Cardiac muscle cell (in vitro differentiated cells and primary cell): ENCODE data around the gene RARA. TPM values are rescaled to one million over a fixed set of nuclear protein-coding genes. Genes with fewer than 3 reads are reported as not detected.

Experiments used
- DNase-seq, 2 donors: peaks; one replicate each; pipeline versions ENCODE4 v3.0.0 to v3.0.0-alpha.2; 2010 to 2017; ENCODE audit warnings: low read depth in 1 of 2, low spot score in 1 of 2
- H3K27ac ChIP-seq: fragments of 200-600 bp; sonication (generic); 2 replicates; pipeline ENCODE4 v1.5.1; 2016
- H3K27me3 ChIP-seq: fragments of 200-600 bp; sonication (generic); 2 replicates; pipeline ENCODE4 v1.6.0; 2016; ENCODE audit warnings: control low read depth
- H3K36me3 ChIP-seq: fragments of 200-600 bp; sonication (generic); 2 replicates; pipeline ENCODE4 v1.5.1; 2016; ENCODE audit warnings: control low read depth
- H3K4me1 ChIP-seq: fragments of 200-600 bp; sonication (generic); 2 replicates; pipeline ENCODE4 v1.8.1; 2017; ENCODE audit warnings: low read depth, mild to moderate bottlenecking, mixed run types
- H3K4me3 ChIP-seq: fragments of 200-600 bp; sonication (generic); 2 replicates; pipeline ENCODE4 v1.5.1; 2016; ENCODE audit warnings: mild to moderate bottlenecking
- H3K9me3 ChIP-seq: fragments of 200-600 bp; sonication (generic); 2 replicates; pipeline ENCODE4 v1.5.1; 2017; ENCODE audit warnings: low read depth, mild to moderate bottlenecking, control low read depth
- polyA plus RNA-seq: library from polyadenylated mRNA; unstranded; fragments of >200 nt; fragmentation: Nextera tagmentation; extraction: Ambion mirVana; gene quantifications from 2 replicates; pipeline ENCODE4 v1.2.1, GENCODE V29; 2016
- total RNA-seq: library from RNA; depleted of rRNA; stranded (reverse); fragments of >200 nt; gene quantifications from 2 replicates; pipeline ENCODE4 v1.2.3, GENCODE V29; 2016
- TF ChIP-seq, protein P1 (sequence below): IDR thresholded peaks from 2 replicates; pipeline ENCODE4 v1.5.1; 2012; ENCODE audit warnings: low read depth, mild to moderate bottlenecking, low read length

The RARA gene
- total and polyA plus RNA-seq, 2 experiments from 2014 or later = 33.2 to 61.3 TPM

DNA sequence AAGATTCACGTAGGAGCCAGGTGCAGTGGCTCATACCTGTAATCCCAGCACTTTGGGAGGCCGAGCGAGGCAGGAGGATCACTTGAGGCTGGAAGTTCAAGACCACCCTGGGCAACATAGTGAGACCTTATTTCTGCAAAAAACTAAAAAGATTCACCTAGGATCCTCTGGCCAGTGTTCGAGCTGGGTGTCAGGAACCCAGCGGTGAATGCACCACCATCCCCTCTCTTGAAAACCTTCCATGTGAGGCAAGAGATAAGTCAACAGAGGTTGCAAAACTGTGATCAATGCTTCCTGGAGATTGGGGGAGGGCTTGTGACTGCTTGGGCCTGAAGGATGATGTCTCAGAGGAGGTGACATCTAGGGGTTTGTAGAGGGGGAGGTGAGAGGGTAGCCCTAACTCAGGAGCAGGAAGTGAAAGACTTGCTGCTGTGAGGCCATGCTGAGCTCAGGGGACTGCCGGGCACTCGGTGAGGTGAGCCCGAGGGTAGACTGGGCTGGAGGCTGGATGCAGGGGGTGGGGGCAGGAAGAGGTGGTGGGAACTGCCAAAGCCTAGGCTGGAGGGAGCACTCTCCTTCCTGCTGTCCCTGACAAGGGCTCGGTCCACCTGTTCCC lies 43.9 kb downstream of the RARA start:
- Histone ChIP-seq H3K36me3 (peaks cover 12% of the 10 kb centered on the region), H3K9me3 (no peaks in the 10 kb centered on the region), H3K27ac (no peak overlapping the region), H3K4me1 (peaks cover 20% of the 10 kb centered on the region), H3K4me3 (no peak overlapping the region), H3K27me3 (no peaks in the 10 kb centered on the region)
- DNase-seq = no peak
- TF ChIP-seq, protein P1, sequence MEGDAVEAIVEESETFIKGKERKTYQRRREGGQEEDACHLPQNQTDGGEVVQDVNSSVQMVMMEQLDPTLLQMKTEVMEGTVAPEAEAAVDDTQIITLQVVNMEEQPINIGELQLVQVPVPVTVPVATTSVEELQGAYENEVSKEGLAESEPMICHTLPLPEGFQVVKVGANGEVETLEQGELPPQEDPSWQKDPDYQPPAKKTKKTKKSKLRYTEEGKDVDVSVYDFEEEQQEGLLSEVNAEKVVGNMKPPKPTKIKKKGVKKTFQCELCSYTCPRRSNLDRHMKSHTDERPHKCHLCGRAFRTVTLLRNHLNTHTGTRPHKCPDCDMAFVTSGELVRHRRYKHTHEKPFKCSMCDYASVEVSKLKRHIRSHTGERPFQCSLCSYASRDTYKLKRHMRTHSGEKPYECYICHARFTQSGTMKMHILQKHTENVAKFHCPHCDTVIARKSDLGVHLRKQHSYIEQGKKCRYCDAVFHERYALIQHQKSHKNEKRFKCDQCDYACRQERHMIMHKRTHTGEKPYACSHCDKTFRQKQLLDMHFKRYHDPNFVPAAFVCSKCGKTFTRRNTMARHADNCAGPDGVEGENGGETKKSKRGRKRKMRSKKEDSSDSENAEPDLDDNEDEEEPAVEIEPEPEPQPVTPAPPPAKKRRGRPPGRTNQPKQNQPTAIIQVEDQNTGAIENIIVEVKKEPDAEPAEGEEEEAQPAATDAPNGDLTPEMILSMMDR = no peak

DNA sequence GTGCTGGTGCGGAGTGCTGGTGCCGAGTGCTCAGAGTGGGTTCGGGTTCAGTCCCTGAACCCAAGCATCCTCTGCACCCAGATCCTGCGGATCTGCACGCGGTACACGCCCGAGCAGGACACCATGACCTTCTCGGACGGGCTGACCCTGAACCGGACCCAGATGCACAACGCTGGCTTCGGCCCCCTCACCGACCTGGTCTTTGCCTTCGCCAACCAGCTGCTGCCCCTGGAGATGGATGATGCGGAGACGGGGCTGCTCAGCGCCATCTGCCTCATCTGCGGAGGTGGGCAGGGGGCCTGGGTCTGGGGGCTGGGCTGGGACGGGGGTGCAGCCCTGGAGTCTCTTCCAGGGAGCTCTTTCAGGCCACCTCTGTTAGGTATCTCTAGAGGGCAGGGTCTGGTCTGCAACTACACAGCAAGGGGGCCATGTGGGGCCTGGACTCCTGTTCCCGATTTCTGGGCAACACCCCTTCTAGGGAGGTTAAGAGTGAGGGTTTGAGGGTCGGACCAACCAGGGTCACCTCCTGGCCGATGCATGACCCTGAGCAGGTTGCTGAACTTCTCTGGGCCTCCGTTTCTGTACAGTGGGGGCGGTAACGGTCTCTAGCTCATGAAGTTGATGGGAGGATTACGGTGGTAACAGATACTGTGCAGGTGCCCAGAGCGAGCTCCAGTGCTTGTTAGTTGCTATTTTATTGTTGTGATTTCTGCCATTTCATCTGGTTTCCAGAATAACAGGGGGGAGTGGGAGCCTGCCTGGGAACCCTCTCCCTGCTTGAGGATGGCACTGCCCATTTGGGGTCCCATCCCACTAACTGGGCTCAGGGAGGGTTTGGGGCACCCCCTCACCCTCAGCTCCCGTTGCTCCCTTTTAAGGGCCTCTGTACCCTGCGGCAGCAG lies 45.5 kb downstream of the RARA start:
- DNase-seq = no peak
- H3K4me1 ChIP-seq = peaks cover 17% of the 10 kb centered on the region
- peaks cover 9% of the 10 kb centered on the region for H3K36me3 ChIP-seq
- no peaks in the 10 kb centered on the region for H3K9me3 ChIP-seq
- TF ChIP-seq, protein P1 = no peak
- H3K4me3 ChIP-seq = no peak overlapping the region
- H3K27me3 ChIP-seq = no peaks in the 10 kb centered on the region
- peak overlapping the region; percentile 2 for H3K27ac ChIP-seq

DNA sequence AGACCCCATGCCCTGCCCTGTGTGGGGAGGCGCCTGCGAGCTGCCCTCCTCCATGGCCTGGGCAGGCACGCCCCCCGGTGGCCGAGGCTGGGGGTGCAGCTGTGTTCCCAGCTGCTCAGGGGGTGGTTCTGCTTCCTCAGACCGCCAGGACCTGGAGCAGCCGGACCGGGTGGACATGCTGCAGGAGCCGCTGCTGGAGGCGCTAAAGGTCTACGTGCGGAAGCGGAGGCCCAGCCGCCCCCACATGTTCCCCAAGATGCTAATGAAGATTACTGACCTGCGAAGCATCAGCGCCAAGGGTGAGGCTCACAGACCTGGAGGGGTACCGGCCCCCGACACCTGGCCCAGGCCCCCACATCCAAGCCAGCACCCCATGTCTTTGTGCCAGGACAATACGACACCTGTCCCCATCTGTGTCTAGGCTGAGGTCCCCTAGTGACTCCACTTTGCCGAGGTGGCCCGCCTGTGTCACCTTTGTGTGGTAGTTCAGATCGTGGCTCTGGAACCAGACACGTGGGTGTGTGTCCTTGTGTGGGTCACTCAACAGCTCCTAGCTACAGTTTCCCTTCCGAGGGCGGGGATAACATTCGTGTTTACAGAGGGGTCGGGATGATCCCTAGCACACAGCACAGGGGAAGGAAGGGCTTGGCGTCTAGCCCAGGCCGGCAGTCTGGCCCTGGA lies 46.3 kb downstream of the RARA start:
- TF ChIP-seq, protein P1 = peak; percentile 82
- Histone ChIP-seq H3K4me1 (peaks cover 15% of the 10 kb centered on the region), H3K9me3 (no peaks in the 10 kb centered on the region), H3K27me3 (peaks cover 2% of the 10 kb centered on the region), H3K27ac (no peak overlapping the region), H3K4me3 (no peak overlapping the region), H3K36me3 (peaks cover 9% of the 10 kb centered on the region)
- peak; percentile 68 to 70 for DNase-seq

DNA sequence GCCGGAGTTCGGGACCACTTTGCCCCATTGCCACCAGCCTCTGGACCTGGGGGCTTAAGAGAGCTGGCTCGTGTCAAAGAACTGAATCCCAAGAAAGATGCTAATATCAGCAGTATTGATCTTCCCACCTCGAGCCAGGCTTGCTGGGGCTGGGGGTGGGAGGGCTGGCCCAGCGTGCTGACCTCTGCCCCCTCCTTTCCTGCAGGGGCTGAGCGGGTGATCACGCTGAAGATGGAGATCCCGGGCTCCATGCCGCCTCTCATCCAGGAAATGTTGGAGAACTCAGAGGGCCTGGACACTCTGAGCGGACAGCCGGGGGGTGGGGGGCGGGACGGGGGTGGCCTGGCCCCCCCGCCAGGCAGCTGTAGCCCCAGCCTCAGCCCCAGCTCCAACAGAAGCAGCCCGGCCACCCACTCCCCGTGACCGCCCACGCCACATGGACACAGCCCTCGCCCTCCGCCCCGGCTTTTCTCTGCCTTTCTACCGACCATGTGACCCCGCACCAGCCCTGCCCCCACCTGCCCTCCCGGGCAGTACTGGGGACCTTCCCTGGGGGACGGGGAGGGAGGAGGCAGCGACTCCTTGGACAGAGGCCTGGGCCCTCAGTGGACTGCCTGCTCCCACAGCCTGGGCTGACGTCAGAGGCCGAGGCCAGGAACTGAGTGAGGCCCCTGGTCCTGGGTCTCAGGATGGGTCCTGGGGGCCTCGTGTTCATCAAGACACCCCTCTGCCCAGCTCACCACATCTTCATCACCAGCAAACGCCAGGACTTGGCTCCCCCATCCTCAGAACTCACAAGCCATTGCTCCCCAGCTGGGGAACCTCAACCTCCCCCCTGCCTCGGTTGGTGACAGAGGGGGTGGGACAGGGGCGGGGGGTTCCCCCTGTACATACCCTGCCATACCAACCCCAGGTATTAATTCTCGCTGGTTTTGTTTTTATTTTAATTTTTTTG lies 47.1 kb downstream of the RARA start:
- Histone ChIP-seq H3K27ac (no peak overlapping the region), H3K36me3 (peaks cover 9% of the 10 kb centered on the region), H3K9me3 (no peaks in the 10 kb centered on the region), H3K4me1 (peaks cover 7% of the 10 kb centered on the region), H3K4me3 (no peak overlapping the region), H3K27me3 (peaks cover 5% of the 10 kb centered on the region)
- TF ChIP-seq, protein P1 = no peak
- no peak for DNase-seq
